NCI-H345 treated with DMSO at 0.1 percent for 48 hours (cell line): ENCODE data around the gene C17orf50.
"Not testable (repeated sequence)": the region's sequence is repeated elsewhere in the genome, so short reads cannot be mapped to it uniquely, and the experiment has no call there.

Source experiments
- DNase-seq: peaks from one replicate; lab custom pipeline; 2025; ENCODE audit not compliant: unreplicated experiment; lab: John Stamatoyannopoulos, UW

C17orf50 gene

GRCh38 chr17:35751541-35751940, 9.1 kb upstream of the C17orf50 start:
- not testable (repeated sequence) for DNase-seq

- no peak for DNase-seq
These were observed 8.2 kb upstream of the C17orf50 start for GRCh38 chr17:35752471-35752870.

DNA sequence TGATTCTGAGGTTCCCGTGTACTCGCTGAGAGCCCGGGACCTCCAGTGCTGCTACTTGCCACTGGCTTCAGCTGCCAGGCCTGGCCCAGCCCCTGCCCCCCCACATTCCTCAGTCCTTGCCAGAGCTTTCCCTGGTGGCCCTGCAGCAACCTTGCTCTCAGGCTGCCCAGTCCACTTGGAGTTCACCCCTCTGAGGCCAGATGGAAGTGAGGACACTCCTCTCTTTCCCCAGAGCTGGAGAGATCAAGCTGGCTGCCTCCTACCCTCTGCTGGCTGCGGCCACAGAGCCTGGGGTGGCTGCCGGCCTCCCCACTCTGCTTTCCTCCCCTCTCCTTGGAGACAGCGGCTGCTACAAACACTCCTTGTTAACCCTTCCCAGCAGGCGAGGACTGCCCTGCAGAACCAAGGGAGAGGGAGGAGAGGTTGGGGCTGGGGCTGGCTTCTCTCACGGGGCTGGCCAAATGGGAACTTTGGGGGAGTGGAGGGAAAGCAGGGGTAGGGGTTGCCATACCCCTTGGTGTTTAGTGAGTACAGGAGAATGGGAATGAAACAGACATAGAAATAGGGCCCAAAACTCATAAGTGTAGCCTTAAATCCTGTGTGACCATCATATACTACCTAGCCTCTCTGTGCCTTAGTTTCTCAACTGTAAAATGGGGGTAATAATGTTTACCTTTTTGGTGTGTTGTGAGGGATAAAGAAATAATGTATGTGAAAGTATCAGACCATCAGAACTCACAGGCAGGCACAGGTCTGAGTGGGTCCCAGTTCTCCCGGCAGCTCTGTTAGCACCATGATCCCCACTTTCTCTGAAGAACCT, 7.5 kb upstream of the C17orf50 start, which contains the start of gene GAS2L2:
Gene GAS2L2 (minus strand): TSS at position 295 of the 820 bp plus-strand sequence. CDS start 389 bp downstream, outside the sequence.
- DNase-seq: no peak

- no peak for DNase-seq
These were observed 3.4 kb upstream of the C17orf50 start for GRCh38 chr17:35757243-35757642.

DNA sequence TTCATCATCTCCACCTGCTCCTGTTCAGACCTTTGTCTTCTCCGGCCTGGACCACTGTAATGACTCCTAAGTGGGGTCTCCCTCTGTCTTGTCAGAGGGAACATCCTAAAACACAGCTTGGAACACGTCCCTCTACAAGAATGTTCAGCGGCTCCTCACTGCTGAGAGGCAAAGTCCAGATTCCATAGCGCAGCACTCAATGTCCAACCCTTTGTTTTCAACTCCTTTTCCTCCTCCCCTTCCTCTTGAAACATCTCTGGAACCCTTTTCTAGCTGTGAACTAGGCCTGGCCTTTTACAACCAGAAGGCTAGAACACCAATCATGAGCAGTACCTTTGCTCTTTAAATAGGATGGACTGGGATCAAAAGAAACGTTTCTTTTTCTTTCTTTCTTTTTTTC, 914 bp downstream of the C17orf50 start:
- no peak for DNase-seq

DNA sequence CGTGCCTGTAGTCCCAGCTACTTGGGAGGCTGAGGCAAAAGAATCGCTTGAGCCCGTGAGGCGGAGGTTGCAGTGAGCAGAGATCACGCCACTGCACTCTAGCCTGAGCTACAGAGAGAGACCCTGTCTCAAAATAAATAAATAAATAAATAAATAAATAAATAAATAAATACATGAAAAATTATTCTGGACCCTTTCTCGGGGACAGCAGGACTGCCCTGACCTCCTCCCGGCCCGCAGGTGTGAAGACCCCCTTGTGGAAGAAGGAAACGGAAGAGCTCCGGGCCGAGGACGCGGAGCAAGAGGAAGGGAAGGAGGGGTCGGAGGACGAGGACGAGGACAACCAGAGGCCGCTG, 3.1 kb downstream of the C17orf50 start:
- no peak for DNase-seq

- peak; percentile 86 for DNase-seq
These were observed 3.7 kb downstream of the C17orf50 start for GRCh38 chr17:35764123-35764991.

DNA sequence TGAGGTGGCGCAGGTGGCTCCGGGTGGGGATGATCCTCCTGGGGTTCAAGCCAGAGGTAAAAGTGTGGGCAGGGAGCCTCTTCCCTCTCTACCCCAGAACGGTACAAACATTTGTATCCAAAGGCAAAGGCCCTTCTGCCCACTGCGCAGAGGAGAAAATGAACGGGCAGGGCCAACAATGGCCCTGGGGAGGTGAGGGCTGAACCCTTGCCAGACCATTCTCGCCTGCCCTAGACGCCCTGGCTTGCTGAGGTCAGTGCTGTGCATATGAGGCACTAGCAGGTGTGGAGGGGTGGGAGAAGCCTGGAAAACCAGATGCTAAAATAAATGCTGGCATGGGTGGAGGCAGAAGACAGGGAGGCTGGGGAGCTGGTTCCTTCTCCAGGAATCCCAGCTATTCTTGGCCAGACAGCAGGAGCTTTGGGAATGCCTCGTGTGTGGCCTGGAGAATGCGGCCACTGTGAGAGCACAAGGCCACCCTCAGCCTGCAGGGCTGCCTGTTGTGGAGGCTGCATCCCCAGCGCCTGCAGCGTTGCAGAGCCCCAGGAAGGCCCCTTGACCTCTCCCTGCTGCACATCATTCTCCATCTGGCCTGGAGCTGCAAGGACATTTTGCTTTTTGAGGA, 4.5 kb downstream of the C17orf50 start:
- no peak for DNase-seq

- DNase-seq: no peak
These were observed 5.2 kb downstream of the C17orf50 start for GRCh38 chr17:35765756-35766488.

GRCh38 chr17:35766489-35766877, 5.8 kb downstream of the C17orf50 start:
- no peak for DNase-seq

GRCh38 chr17:35766903-35767510, 6.3 kb downstream of the C17orf50 start:
- no peak for DNase-seq

DNA sequence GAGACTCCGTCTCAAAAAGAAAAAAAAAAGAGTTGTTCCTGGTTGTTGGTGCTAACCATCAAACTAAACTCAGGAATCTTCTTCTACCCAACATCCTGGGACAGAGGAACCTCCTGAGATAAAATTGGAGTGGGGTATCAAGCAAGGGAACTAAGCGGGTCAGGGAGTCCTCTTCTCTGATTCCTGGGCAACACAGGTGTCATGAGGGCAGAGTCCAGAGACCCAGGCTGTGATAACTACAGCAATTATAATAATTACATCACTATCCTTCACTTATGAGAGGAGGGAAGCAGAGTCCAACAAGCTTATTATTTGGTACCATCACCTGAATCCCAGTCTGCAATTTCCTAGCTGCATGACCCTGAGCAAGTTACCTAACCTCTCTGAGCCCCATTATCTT, 8.1 kb downstream of the C17orf50 start:
- no peak for DNase-seq

- DNase-seq: no peak
These were observed 9.3 kb downstream of the C17orf50 start for GRCh38 chr17:35769895-35770486.

DNA sequence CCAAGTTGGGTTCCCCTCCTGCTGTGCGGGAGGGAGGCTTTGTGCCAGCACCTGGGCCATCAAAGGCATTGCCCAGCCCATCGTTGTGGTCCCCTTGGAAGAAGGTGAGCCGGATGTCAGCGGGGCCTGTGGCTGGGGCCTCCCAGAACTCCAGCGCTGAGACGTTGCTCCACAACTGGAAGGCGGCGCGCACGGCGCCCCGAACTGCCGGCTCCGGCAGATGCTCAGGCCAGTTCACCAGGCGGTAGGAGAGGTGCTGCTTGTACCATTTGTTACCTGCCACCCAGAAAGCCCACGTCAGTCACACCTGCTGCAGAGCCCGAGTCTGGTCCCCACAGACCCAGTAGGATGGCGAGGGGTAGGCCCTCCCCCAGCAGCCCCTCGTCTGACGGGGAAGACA, 12.4 kb downstream of the C17orf50 start:
- DNase-seq: no peak

DNA sequence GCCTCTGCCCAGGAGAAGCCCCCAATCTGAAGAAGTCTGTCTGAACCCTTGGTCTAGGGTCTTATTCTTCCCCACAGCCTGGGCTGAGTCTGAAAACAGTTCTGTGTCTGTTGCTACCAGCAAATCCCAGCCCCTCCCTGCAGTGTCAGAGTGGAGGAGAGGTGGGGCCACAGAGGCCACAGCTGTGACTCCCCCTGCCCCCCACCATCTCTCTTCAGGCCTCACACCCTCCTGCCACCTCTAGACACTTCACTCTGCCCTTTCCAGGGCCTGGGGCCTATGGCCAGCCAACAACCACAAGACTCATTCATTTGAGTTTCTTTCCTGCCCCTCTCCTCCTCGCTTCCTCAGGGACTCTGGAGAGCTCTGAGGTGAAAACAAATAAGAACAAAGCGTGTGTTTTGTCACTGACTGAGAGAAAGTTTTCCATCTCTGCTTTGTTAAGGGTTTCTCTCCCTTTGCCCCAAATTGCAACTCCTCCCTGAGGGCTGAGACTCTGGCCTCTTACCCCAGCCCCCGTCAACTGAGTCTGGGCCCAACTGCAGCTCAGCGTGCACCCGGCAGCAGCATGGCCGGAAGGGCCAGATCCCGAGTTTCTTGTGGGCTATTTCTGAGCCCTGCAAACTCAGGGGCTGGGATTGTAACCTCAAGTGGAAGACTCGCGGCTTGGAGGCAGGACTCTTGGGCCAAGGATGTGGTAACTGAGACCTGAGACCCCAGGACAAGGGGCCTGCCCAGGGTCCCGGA, 13.2 kb downstream of the C17orf50 start:
- DNase-seq: no peak

- DNase-seq: no peak
These were observed 13.8 kb downstream of the C17orf50 start for GRCh38 chr17:35774499-35774898.

DNA sequence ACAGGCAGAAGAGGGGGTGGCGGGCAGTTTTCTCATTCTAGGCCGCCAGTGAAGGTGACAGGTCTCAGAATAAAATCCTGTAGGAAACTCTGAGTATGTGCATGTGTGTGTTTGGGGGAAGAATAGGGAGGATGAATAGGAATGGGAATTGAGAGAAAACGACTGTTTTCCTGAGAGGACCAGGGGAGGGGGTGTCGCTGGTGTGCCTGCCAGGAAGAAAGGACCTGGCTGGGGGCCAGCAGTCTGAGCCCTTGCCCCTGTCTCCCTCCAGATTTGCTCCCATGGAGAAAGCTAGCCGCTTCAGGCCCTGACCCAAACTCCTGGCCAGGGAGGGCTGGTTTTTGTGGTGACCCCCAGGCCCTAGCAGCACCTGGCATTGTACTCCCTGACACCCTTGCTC, 14.4 kb downstream of the C17orf50 start:
- no peak for DNase-seq

- no peak for DNase-seq
These were observed 14.9 kb downstream of the C17orf50 start for GRCh38 chr17:35775583-35775982.

DNA sequence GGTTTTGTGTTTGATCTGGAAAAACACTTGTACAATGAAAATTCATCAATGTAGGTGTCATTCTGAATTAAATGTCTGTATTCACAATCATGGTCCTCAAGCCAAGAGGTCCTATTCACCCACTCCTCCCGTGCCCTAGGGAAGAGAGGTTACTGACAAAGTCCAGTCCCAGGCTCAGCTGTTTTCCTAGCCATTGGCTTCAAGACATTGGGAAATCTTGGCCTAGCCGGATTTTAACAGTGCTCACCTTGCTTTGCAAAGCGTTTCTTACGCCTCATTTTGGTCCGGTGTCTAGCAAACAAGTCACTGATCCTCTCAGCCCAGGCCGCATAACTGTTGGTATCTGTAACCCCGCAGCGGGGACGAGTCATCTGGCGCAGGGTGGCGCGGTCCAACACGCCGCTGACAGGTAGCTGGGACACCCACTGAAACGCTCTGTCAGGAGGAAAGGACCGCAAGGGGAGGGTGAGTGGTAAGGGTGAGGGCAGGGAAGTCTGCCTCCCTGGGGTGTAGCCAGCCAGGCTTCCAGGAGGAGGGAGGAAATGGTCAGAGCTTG, 18.0 kb downstream of the C17orf50 start:
- DNase-seq: no peak
